Stomach (tissue), 9 donors: ENCODE results near the gene LYVE1. TPM values are rescaled to one million over a fixed set of nuclear protein-coding genes. Genes with fewer than 3 reads are reported as not detected.

Source experiments
- DNase-seq, 2 donors: peaks; one replicate each; pipeline versions ENCODE4 v3.0.0 to v3.0.0-alpha.2; 2013 to 2019
- H3K27ac ChIP-seq, 5 donors: fragments of 200-600 bp in 4 of 5; sonication (generic) in 4 of 5; one replicate each; pipeline ENCODE4 v1.5.1; 2013 to 2019; ENCODE audit warnings: mild to moderate bottlenecking in 1 of 5, moderate library complexity in 1 of 5
- H3K27me3 ChIP-seq, 3 donors: fragments of 200-600 bp; sonication (generic); one replicate each; pipeline ENCODE4 v1.5.1; 2017 to 2019; ENCODE audit warnings: mixed run types in 1 of 3
- H3K36me3 ChIP-seq, 4 donors: fragments of 200-600 bp; sonication (generic); 1 replicate in 3 of 4; 2 replicates in 1 of 4; pipeline ENCODE4 v1.5.1; 2016 to 2019
- H3K4me1 ChIP-seq, 4 donors: fragments of 200-600 bp; sonication (generic); one replicate each; pipeline ENCODE4 v1.5.1; 2016 to 2019
- H3K4me3 ChIP-seq, 4 donors: fragments of 200-600 bp; sonication (generic) in 3 of 4; one replicate each; pipeline ENCODE4 v1.5.1; 2016 to 2019; ENCODE audit warnings: mild to moderate bottlenecking in 1 of 4
- H3K9me3 ChIP-seq, 4 donors: fragments of 200-600 bp; sonication (generic); one replicate each; pipeline ENCODE4 v1.5.1; 2016 to 2019
- CTCF ChIP-seq, 7 experiments: fragments of 450-650 bp in 4 of 7; fragments of 200-600 bp in 3 of 7; sonication (generic) in 3 of 7; IDR thresholded peaks; one replicate each; pipeline ENCODE4 v1.5.1; 2016 to 2019; ENCODE audit warnings: antibody characterized with exemption in 7 of 7, control low read depth in 2 of 7, mild to moderate bottlenecking in 1 of 7
- EP300 ChIP-seq: sonication (generic); formaldehyde crosslinking; IDR thresholded peaks from one replicate; pipeline ENCODE4 v1.6.1; 2017; ENCODE audit warnings: antibody characterized with exemption
- POLR2A ChIP-seq, 4 donors: fragments of 450-650 bp; IDR thresholded peaks; one replicate each; pipeline ENCODE4 v1.6.1; 2016; ENCODE audit warnings: antibody characterized with exemption in 4 of 4, control low read depth in 2 of 4, mild to moderate bottlenecking in 1 of 4, moderate library complexity in 1 of 4
- POLR2AphosphoS5 ChIP-seq, 3 donors: sonication (generic); formaldehyde crosslinking; IDR thresholded peaks; one replicate each; pipeline ENCODE4 v1.6.1; 2016; ENCODE audit warnings: antibody characterized with exemption in 3 of 3
- WGBS, 5 donors: extraction: QIAGEN DNeasy Blood & Tissue Kit in 3 of 5; methylation state at CpG; one replicate each; pipeline versions ENCODE4 v1.1.5 to v1.1.7; 2013 to 2018; 5-methylcytosine and 5-hydroxymethylcytosine counted together
- intact Hi-C: fragments of 100-400 bp; cut with DNase I; formaldehyde crosslinking; loops from one replicate; pipeline ENCODE4 v1.15.1; 2023; ENCODE audit warnings: low total_unique reads
- polyA plus RNA-seq, 3 donors: library from polyadenylated mRNA; stranded (reverse); fragments of 200-250 nt; gene quantifications; one replicate each; pipeline ENCODE4 v1.2.3, GENCODE V29; 2013
- total RNA-seq, 5 donors: library from RNA; depleted of rRNA; stranded (reverse); fragments of >200 nt; gene quantifications; one replicate each; pipeline versions ENCODE4 v1.1.0 to v1.2.3, GENCODE V29; 2014 to 2016
- donor health status: healthy with polysubstance abuse.
- donor health status: Bipolar disorder and iron deficiency.
- donor health status: healthy.

LYVE1 gene
- total and polyA plus RNA-seq, 8 donors: 5.2 to 149 (median 12.6) TPM

DNA sequence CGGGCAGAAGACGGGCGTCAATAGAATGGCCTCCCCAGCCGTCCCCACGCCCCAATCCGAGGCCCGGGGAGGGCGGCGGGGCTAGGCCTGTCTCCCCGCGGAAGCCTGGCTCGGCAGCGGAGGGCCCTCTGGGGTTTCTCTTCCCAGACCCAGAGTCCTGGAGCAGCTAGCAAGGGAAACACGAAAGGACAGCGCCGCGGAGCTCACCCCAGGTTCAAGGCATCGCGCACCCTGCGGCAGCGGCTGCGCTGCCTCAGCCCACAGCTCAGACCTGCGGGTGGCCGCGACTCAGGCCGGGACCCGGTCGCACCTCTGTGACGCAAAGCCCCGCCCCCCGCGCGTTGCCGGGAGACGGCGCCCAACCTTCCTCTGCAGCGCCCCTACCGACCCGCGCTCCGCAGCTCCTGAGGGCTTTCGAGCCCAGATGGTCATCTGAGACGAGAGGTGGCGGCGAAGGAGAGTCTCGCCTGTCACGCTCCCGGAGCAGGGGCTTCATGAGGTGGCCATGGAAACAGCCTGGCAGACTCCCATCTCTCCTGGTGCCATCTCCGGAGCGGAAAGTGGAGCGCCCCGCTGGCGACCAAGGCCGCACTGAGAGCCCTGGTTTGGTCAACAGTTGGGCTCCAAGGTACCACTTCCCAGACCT is 27.4 kb downstream of the LYVE1 start, which contains the start of gene RNF141:
TSS of gene RNF141 (minus strand) at position 273 of the 646 bp plus-strand sequence. CDS start 7,029 bp downstream, outside the sequence.
- intact Hi-C loops: no loop called here
- 0 to 3% (median 1%) methylated on average over 16 to 54 of the region's 54 CpGs for WGBS, 5 donors
- TF ChIP-seq POLR2AphosphoS5 (IDR thresholded peaks at IDR 0.05) (peak; percentile 94 to 98 (median 98)), CTCF (IDR thresholded peaks at IDR 0.05) (peak in 5 of 7 experiments; percentile 60 to 85 (median 79)), POLR2A (IDR thresholded peaks at IDR 0.05) (peak in 2 of 4 donors; percentile 63 to 77), EP300 (no peak)

GRCh38 chr11:10540546-10540914 is 27.9 kb downstream of the LYVE1 start:
- peaks cover 3 to 23% (median 16%) of the 10 kb centered on the region in 4 donors for H3K4me1 ChIP-seq
- DNase-seq: peak; percentile 62 to 82
- no peaks in the 10 kb centered on the region for H3K27me3 ChIP-seq
- intact Hi-C loops: no loop called here
- 0 to 2% (median 0%) methylated on average over 17 to 25 of the region's 25 CpGs for WGBS, 5 donors
- no peaks in the 10 kb centered on the region for H3K9me3 ChIP-seq
- TF ChIP-seq POLR2AphosphoS5 (IDR thresholded peaks at IDR 0.05) (no peak), CTCF (IDR thresholded peaks at IDR 0.05) (no peak), EP300 (no peak), POLR2A (IDR thresholded peaks at IDR 0.05) (no peak)
- peak overlapping the region; percentile 70 to 87 (median 80) for H3K4me3 ChIP-seq
- H3K27ac ChIP-seq: peak overlapping the region; percentile 89 to 96 (median 95)
- H3K36me3 ChIP-seq: no peaks in the 10 kb centered on the region

More for the DNA sequence above, 27.4 kb downstream of the LYVE1 start, which contains the start of gene RNF141:
- DNase-seq: peak; percentile 97 to 98
- Histone ChIP-seq H3K4me3 (peak within 1 kb of the TSS; percentile 70 to 87 (median 80)), H3K36me3 (no peaks in the 10 kb centered on the region), H3K9me3 (no peaks in the 10 kb centered on the region), H3K27ac (peak within 1 kb of the TSS; percentile 89 to 96 (median 95)), H3K27me3 (no peaks in the 10 kb centered on the region), H3K4me1 (peaks cover 3 to 23% (median 16%) of the 10 kb centered on the region in 4 donors)

DNA sequence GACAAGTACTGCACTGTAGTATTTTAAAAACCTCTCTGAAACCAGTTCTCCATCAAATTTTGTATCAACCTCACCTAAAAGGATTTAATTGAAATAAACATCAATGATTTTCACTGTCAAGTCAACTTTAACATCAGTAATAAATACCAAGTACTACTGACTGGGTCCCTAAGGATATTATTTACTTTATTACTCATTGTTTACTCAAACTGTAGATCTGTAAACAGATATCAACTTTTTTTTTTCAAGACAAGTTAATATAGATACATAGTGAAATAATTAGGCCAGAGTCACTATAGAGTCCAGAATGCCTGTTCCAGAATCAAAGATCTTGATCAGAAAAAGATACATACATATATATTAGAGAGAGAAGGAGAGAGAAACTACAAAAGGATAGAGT is 29.1 kb downstream of the LYVE1 start:
- DNase-seq: no peak
- H3K27ac ChIP-seq: no peak overlapping the region
- H3K27me3 ChIP-seq: no peaks in the 10 kb centered on the region
- H3K9me3 ChIP-seq: no peaks in the 10 kb centered on the region
- no peak for TF ChIP-seq POLR2AphosphoS5 (IDR thresholded peaks at IDR 0.05)
- TF ChIP-seq CTCF (IDR thresholded peaks at IDR 0.05): no peak
- TF ChIP-seq EP300: no peak
- TF ChIP-seq POLR2A (IDR thresholded peaks at IDR 0.05): no peak
- intact Hi-C loops: no loop called here
- H3K36me3 ChIP-seq: no peaks in the 10 kb centered on the region
- no peak overlapping the region for H3K4me3 ChIP-seq
- peaks cover 3 to 23% (median 16%) of the 10 kb centered on the region in 4 donors for H3K4me1 ChIP-seq

DNA sequence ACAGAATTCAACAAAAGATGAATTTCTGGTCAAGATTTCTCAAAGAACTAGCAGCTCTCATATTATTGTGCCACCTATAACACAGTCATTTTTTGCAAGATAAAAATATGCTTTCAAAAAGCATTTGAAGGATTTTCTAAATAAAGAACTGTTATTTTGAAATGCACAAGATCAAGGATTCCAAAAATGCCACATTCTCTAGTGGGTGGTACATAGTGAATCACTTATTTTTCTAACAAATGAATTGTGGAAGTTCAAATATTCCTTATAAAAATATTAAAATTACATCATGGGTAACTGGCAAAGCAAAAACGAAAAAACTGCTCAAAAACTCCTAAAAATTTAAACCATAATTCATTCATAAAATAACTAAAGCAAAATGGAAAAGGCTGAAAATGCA is 29.5 kb downstream of the LYVE1 start:
- Histone ChIP-seq H3K4me1 (peaks cover 3 to 23% (median 16%) of the 10 kb centered on the region in 4 donors), H3K36me3 (peaks cover 0 to 1% (median under 1%) of the 10 kb centered on the region in 4 donors), H3K4me3 (no peak overlapping the region), H3K27ac (no peak overlapping the region), H3K27me3 (no peaks in the 10 kb centered on the region), H3K9me3 (no peaks in the 10 kb centered on the region)
- WGBS, 5 donors: 73 to 91% (median 79%) methylated on average over 1 of the region's 1 CpG
- intact Hi-C loops: no loop called here
- DNase-seq: no peak
- no peak for TF ChIP-seq CTCF (IDR thresholded peaks at IDR 0.05)
- no peak for TF ChIP-seq POLR2A (IDR thresholded peaks at IDR 0.05)
- no peak for TF ChIP-seq POLR2AphosphoS5 (IDR thresholded peaks at IDR 0.05)
- no peak for TF ChIP-seq EP300
